Heart left ventricle (tissue), 13 donors: ENCODE results near the gene KCNQ1.

Source experiments
- POLR2A ChIP-seq, 2 donors: fragments of 450-650 bp; IDR thresholded peaks; one replicate each; pipeline ENCODE4 v1.6.1; 2017; ENCODE audit warnings: antibody characterized with exemption in 2 of 2, mild to moderate bottlenecking in 2 of 2, moderate library complexity in 2 of 2
- TF ChIP-seq, protein P1 (sequence below), 12 donors: fragments of 200-600 bp; sonication (generic) in 4 of 12; IDR thresholded peaks; one replicate each; pipeline versions ENCODE4 v1.5.0 to v1.8.0; 2018 to 2022; ENCODE audit warnings: antibody characterized with exemption in 12 of 12, mild to moderate bottlenecking in 5 of 12
- donor health status: ischemic (EF 13 %, LVEDD 7.1; RV severe dilation, severe dysfunction).
- donor health status: DM: no; HTN: yes; CAD: no.
- donor health status: DM: no; HTN: no; CAD: no.
- donor health status: ischemic (EF 25% LVEDD 6.9; RV normal size, moderate dysfunction).
- donor health status: ischemic (EF 25% LVEDD 5.7; RV mildly dilated, moderate dysfunction).
- donor health status: ischemic (EF 35%, LVEDD 5.7; RV mildly dilated, moderate dysfunction).
- donor health status: nonischemic (EF 11% LVEDD 7.7; RV severe dilation, severe dysfunction).
- donor health status: DM: yes; HTN: yes; CAD: no.
- donor health status: PGD.
- donor health status: ischemic (EF 29% LVEDD 5.4; RV normal size, mild dysfunction).
- donor health status: nonischemic (EF 23%, LVEDD 6.1; RV moderate dilation, normal function).

- TF ChIP-seq, protein P1, sequence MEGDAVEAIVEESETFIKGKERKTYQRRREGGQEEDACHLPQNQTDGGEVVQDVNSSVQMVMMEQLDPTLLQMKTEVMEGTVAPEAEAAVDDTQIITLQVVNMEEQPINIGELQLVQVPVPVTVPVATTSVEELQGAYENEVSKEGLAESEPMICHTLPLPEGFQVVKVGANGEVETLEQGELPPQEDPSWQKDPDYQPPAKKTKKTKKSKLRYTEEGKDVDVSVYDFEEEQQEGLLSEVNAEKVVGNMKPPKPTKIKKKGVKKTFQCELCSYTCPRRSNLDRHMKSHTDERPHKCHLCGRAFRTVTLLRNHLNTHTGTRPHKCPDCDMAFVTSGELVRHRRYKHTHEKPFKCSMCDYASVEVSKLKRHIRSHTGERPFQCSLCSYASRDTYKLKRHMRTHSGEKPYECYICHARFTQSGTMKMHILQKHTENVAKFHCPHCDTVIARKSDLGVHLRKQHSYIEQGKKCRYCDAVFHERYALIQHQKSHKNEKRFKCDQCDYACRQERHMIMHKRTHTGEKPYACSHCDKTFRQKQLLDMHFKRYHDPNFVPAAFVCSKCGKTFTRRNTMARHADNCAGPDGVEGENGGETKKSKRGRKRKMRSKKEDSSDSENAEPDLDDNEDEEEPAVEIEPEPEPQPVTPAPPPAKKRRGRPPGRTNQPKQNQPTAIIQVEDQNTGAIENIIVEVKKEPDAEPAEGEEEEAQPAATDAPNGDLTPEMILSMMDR (IDR thresholded peaks at IDR 0.05) = no peak
- TF ChIP-seq POLR2A (IDR thresholded peaks at IDR 0.05) = no peak
These were observed 84.4 kb downstream of the KCNQ1 start for GRCh38 chr11:2529173-2529572.
